Measurements from ENCODE around the gene SLC47A1.
"Not testable (repeated sequence)": the region's sequence is repeated elsewhere in the genome, so short reads cannot be mapped to it uniquely, and the experiment has no call there.

The SLC47A1 gene, protein sequence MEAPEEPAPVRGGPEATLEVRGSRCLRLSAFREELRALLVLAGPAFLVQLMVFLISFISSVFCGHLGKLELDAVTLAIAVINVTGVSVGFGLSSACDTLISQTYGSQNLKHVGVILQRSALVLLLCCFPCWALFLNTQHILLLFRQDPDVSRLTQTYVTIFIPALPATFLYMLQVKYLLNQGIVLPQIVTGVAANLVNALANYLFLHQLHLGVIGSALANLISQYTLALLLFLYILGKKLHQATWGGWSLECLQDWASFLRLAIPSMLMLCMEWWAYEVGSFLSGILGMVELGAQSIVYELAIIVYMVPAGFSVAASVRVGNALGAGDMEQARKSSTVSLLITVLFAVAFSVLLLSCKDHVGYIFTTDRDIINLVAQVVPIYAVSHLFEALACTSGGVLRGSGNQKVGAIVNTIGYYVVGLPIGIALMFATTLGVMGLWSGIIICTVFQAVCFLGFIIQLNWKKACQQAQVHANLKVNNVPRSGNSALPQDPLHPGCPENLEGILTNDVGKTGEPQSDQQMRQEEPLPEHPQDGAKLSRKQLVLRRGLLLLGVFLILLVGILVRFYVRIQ

DNA sequence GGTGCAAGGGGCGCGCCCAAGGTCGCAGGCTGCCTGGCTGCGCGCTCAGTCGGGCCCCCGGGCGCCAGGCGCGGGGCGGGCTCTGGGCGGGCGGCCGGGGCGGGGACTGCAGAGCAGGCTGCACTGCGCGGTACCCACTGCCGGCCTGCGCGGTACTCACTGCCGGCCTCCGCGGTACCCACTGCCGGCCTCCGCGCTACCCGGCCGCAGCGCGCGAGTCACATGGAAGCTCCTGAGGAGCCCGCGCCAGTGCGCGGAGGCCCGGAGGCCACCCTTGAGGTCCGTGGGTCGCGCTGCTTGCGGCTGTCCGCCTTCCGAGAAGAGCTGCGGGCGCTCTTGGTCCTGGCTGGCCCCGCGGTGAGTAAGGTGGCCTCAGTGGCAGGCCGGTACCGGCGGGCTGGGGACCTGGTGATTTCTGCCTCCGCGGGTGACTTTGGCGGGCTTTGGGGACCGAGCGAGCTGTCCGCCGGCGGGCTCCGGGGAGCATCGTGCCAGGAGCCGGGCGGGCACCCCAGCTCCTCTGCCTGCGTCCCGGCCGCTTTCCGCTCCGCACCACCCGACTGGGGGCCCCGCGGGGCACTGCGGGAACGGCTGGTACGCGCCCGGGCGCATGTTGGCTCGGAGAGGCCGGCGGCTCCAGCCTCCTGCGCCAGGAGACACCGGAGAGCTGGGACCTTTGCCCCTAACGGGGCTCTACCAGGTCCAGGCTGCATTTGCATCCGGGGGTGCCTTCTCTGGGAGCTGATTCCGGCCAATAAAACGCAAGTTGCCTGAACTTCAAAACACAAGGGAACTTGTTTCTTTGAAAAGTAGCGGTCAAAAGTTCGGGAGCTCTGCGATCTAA is at the start of gene SLC47A1:
TSS of gene SLC47A1 (plus strand) at position 137 of the 844 bp plus-strand sequence. CDS start at position 223, 86 bp downstream.
- DNase-seq: no peak

DNA sequence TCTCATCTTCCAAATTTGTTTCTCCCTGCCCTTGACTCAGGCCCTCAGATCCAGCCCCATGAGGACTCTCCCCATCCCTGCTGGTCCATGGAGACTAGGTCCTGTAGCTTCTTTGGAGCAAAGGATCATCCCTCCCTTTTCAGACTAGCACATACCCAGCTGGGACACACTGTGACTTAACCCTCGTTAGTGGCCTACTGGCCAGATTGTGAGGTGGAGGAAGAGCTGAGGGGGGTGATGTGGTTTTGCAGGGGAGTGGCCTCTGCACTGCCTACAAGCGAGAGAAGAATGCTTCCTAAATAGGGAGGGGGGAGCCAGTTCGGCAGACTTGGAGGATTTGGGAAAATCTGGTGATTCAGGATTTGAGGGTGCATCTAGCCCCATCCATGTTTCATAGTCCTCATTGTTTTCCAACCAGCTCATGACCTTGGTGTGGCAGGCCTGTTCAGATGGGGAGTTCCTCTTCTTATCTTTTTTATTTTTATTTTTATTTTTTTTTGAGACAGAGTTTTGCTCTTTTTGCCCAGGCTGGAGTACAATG is 47.8 kb upstream of the SLC47A1 start:
- no peak for DNase-seq

DNA sequence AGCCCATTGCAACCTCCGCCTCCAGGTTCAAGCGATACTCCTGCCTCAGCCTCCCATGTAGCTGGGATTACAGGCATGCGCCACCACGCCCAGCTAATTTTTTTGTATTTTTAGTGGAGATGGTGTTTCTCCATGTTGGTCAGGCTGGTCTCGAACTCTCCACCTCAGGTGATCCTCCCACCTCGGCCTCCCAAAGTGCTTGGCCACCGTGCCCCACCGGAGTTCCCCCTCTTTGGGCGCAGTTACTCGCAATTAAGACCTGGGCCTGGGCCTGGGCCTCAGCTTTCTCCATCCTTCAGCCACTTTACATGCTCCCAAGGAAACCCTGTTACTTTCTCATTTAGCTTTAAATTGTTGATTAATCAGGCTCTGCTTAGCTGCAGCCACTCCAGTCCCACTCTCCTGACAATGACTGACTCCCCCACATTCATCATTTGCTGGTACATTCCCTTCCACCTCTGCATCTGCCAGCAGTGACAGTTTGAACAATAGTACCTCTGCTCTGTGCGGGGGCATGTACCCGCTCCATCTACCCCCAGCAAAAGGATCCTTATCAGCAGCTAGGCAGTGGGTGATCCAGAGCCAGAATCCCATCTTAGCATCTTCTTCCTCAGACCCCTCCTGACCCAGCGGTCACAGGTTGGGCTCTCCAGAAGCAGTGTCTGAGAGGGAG is 47.2 kb upstream of the SLC47A1 start:
- no peak for DNase-seq

DNA sequence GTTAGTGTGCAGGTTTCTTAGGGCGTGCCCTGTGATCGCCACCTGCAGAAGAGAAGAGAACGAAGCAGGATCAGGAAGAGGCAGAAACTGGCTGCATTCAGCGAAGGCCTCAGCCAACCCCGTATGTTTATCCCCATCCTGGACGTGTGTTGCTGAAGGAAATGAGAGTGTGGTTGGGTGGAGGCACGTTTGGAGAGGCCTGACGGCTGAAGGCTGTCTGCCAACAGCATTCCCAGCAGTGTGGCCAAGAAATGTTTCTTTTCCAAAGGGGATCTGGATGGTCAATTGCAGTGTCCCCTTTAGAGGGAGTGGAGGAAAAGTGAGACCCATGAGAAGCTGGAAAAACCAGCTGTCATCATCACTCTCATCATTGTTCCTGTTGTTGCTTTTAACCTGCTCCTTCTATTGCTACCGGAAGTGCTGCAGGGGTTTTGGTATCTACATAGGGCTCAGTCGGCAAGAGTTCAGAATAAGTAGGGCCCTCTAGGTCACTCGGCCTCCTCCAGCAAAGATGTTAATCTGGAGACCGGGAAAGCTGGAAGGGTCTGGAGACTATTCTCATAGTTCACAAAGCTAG is 46.5 kb upstream of the SLC47A1 start:
- DNase-seq: no peak

DNA sequence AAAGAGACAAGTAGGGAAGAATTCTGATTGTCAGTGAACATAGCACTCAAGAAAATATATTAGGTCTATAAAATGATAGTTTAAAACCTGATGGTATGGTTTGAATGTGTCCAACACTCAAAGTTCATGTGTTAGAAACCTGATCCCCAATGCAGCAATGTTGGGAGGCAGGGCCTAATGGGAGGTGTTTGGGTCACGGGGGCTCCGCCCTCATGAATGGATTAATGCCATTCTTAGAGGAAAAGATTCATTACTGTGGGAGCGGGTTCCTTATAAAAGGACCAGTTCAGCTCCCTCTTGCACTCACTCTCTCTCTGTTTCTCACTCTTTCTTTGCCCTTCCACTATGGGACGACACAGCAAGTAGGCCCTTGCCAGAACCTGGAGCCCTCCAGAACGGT is 41.5 kb upstream of the SLC47A1 start:
- DNase-seq: no peak

DNA sequence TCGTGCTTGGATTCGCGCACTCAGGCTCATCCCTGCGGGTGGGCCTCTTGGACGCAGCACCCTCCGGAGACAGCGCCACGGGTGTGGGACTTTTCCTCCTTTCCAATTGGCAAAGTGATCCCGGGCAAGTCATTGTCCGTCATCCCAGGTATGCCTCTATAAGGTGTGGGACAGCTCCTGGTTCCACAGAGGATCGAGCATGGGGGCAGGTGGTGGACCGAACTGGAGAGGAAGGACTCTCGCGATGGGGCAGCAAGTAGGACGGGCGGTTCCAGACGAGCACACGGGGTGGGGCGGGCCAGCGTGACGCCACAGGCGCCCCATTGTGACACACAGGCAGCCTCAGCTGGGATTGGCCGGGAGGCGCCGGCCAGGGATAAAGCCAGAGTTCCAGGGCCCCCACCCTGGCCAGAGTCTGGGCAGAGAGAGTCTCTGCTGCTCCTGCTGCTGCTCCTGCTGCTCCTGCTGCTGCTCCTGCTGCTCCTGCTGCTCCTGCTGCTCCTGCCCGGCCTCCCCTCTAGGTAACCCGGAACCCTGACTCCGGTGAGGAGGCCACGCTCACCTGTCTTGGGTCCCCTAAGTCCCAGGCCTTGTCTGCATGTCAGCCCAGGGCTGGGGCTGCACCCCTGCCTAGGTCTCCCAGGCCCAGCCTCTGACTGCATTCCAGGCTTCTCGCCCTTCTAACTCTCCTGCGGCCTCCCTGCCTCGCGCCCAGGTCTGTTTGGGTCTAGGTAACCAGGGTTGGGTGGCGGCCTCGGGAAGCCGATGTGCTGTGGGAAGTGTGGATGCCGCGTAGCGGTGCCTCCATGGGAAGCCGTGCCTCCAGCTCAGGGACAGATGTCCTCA is 38.5 kb upstream of the SLC47A1 start:
- no peak for DNase-seq

DNA sequence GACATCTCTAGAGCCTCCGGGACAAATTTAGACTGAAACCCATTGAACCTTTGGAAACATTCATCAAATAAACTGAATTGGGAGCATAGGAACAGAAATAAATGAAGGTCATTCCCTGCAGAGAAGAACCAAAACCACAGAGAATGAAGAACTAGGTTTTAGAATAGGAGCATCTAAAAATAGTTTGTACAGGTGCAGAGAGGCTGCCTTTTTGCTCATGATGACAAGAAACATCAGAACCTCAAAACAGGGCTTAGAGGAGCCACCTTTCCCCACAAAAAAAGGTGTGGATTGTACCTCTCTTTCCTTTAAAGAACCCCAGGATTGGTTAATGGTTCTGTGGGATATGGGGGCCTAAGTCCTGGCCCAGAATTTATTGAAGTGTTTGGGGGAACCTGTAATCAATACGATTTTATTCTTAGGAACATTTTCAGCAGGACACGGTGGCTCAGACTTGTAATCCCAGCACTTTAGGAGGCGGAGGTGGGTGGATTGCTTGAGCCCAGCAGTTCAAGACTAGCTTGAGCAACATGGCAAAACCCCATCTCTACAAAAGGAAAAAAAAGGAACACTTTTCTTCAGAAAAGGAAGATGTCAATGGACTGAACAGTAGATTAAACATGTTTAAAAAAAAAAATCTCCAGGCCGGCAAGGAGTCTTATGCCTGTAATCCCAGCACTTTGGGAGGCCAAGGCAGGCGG is 37.7 kb upstream of the SLC47A1 start:
- DNase-seq: no peak

DNA sequence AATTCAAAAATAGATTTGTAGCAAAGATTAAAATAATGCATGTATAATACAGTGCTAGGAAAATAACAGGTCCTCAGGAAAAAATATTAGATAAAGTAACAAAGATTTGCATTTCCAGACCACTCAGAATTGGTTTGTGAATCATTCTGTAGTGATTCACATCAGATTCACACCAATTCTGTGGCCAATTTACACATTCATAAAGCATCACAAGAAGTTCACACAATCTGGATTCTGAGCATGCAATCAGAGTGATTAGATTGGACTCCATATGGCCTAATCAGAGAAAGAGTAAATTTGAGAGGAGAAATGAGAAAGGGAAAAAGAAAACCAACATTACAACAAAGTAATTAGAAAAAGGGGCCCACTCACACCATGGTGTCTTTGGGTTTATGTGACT is 36.0 kb upstream of the SLC47A1 start:
- no peak for DNase-seq

DNA sequence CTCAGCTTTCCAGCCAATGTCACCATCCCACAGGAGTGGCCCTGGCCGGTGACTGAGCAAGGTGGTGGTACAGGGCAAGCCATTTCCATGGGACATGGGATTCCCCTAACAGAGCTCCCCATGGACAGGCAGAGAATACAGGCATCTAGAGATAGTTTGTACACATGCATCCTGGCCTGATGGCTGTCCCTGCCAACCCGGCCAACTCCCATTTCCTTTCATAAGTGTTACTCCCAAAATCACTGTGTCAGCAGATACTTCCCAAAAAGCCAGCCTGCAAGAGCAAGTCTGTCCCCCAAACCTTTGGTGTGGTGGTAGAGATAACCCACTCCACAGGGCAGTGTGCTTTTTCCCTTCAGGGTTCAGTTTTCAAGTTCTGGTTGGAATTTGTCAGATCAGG is 32.4 kb upstream of the SLC47A1 start:
- no peak for DNase-seq

DNA sequence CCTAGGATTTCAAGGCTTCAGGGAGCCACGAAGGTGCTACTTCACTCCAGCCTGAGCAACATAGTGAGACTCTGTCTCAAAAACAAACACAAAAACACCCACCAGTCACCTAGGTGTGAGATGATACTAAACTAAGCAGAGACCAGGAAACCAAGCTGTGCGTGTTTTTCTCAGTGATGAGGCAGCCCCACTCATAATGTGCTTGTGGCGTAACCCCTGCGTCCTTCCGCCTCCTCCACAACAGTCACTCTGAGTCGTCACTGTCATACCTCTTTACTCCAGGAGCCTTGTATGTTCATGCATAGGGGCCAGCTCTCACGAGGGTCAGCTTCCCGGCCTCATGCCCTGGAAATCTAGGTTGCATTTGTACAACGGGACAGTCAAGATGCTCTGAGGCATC is 31.1 kb upstream of the SLC47A1 start:
- no peak for DNase-seq

DNA sequence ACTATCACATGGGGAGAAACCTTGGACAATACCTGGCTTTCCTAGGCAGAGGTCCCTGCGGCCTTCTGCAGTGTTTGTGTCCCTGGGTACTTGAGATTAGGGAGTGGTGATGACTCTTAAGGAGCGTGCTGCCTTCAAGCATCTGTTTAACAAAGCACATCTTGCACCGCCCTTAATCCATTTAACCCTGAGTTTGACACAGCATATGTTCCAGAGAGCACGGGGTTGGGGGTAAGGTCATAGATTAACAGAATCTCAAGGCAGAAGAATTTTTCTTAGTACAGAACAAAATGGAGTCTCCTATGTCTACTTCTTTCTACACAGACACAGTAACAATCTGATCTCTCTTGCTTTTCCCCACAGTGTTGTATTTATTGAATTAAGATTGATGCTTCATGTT is 28.1 kb upstream of the SLC47A1 start:
- DNase-seq: not testable (repeated sequence)

DNA sequence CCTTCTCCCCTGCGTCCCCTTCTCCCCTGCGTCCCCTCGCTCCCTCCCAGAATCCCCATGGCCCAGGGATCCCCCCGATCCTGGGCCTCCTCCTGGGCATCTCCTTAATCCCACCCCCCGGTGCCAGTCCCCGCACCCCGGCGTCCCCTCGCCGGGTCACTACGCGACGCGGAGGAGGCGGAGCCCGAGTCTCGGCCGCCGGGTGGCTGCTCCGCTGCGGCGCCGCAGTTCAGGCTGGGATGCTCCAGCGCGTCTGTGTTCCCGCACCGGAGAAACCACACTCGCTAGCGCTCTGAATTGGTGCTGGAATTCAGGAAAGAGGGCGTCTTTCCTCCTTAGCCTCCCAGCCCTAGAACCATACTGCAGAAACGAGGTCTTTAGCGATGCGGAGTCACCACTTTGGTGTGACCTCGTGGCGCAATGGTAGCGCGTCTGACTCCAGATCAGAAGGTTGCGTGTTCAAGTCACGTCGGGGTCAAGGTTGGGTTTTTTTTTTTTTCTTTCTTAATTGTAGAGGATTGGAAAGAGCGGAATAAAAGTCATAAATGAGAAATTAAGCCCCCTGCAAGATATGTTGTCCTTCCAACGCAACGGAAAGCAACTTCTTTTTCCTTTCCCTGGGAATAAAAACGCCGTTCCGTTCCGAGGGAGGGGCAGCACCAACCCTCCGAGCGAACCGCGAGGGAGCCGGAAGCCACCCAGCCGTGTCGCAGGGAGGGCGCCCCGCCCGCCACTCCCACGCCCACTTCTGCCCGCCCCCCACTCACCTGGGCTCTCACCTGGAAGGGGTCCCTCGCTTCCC is 25.7 kb upstream of the SLC47A1 start:
- peak; percentile 46 for DNase-seq

DNA sequence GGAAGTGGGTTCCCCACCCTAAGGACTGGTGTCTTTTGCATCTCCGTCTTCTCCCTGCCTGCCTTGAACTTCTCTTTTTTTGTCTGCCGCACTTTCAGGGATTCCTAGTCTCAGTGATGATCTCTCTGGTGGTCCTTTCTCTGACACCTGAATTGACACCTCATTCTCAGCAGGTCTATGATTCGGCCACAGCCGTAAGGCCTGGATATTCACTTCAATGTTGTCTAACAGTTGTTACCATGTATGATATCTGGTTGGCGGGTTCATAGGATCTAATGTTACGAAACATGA is 25.1 kb upstream of the SLC47A1 start:
- no peak for DNase-seq

DNA sequence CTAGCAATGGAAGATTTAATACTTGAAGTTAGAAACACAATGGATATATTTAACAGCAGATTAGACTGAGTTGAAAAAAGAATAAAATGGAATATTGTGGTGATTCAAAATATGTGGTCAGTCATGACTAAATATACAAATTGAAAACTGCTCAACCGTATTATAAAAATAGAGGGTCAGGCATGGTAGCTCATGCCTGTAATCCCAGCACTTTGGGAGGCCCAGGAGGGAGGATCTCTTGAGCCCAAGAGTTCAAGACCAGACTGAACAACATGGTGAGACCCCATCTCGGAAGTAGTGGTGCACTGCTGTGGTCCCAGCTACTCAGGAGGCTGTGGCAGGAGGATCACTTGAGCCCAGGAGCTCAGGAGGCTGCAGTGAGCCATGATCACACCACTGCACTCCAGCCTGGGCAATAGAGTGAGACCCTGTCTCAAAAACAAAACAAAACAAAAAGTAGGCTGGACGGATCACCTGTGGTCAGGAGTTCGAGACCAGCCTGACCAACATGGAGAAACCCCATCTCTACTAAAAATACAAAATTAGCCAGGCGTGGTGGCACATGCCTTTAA is 24.3 kb upstream of the SLC47A1 start:
- DNase-seq: not testable (repeated sequence)

DNA sequence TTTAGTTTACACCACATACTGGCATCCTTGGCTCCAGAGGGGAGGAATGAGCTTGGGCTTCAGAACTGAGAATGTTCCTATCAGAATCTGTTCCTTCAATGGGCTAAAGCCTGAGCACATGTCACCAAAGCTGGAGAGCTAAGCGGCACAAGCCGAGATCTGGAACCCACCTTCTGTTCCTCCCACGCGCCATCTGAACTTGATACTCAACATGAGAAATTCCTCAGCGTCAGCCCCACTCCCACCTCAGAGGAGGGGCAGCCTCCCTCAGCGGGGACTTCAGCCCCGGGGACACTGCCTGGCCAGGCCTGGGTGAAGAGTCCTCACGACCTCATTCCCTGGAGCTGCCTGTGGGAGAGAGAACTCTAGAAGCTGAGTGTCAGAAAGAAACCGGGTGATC is 22.8 kb upstream of the SLC47A1 start:
- DNase-seq: no peak

DNA sequence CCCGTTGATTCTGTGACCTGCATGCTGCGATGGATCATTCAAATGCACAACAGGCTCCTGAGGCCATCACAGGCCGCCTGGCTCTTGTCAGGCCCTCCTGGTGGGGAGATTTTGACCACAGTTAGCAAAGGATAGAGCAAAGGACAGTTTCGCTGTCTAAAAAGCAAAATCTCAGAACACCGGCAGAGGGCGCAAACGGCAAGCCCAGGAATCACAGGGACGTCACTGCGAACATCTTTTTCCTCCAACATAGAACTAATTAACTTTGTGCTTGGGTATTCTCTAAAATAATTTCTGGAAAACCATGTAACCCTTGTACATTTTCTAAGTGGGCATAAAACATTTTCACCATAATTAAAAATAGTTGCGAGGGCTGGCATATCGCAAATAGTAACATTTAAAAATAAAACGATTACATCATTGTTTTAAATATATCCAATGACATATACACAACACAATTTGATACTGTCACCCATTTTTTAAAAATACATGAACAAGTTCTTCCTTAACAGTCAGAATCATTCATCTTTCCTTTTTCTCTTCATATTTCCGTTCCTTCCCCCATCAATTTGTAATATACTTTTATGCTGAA is 19.7 kb upstream of the SLC47A1 start:
- peak; percentile 25 for DNase-seq

DNA sequence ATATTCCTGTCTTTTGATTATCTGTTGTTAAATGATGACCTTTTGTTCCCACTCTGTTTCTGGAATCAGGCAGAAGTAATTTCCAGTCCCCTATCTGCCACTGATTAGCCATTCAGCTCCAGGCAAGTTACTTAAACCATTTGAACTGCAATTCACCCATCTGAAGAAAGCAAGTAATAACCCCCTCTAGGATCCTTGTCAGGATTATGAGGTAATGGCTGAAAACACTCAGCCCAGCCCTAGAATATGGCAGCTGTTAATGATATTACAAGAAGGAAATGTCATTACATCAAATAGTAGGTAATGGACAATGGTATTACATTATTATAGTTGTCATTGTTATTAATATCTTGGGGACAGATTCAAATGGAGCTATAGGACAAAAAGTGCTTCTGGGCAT is 16.0 kb upstream of the SLC47A1 start:
- DNase-seq: no peak

DNA sequence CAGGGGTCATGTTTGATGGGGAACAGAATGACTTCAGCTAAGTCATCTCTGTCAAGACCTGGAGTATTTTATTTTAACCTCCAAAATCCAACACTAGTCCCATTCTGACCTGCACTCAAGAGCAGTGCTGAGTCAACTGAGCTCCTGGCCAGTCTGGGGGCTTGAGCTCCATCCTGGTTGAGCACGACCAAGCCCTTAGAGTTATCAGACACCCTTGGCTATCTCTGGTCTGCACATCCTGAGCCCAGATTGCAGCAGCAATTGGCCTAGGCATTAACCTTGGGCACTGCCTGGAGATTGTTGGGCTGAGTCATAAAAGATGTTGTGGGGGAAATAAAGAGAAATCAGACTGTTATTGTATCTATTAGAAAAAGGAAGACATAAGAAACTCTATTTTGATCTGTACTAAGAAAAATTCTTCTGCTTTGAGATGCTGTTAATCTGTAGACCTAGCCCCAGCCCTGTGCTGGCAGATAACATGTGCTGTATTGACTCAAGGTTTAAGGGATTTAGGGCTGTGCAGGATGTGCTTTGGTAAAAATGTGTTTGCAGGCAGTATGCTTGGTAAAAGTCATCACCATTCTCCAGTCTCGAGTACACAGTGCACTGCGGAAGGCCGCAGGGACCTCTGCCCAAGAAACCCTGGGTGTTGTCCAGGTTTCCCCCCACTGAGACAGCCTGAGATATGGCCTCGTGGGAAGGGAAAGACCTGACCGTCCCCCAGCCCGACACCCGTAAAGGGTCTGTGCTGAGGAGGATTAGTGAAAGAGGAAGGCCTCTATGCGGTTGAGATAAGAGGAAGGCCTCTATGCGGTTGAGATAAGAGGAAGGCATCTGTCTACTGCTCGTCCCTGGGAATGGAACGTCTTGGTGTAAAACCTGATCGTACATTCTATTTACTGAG is 14.0 kb upstream of the SLC47A1 start:
- not testable (repeated sequence) for DNase-seq

All from NCI-H774 (cell line).